HL-60/S4 treated with retinoic acid at 250 ng/mL for 4 days and 3 days (cell line): ENCODE measurements around the gene ANKRD63.

Experiments
- in situ Hi-C: fragments of 300-500 bp; cut with MboI; formaldehyde crosslinking; loops from 2 replicates; pipeline ENCODE4 v1.7.0; 2022; ENCODE audit warnings: low sequenced_read_pairs

The ANKRD63 gene

GRCh38 chr15:40296561-40297230, 13.8 kb upstream of the ANKRD63 start:
- in situ Hi-C loops: no loop called here

DNA sequence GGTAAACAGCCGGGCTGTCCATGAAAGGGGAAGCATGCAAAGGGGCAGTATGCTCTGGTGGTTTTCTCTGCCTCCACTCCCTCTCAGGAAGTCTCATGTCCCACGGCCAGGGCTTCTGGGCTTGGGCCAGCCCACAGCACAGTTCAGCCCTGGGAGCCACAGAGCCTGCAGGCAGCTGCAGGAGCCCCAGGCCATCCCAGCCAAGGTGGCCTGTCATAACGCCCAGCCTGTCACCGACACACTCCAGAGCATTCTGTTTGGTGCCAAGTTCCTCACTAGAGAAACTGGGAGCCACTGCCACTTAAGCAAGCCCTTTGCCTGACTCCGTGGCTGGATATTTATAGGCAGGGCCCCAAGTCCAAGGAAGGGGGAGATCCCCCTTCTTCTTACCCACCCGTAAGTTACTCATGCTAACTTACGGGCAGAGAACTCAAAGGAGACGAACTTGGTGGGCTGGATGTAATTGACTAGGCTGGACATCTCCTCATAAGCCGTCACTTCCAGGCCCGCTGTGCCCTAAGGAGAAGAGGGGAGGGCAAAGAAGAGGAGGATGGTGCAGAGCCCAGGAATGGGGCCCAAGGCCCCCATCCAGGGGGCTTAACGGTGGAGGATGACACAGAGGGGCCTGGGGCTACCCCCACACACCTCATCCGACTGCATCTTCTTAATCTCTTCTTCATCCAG, 13.2 kb upstream of the ANKRD63 start:
- in situ Hi-C loops: no loop called here

DNA sequence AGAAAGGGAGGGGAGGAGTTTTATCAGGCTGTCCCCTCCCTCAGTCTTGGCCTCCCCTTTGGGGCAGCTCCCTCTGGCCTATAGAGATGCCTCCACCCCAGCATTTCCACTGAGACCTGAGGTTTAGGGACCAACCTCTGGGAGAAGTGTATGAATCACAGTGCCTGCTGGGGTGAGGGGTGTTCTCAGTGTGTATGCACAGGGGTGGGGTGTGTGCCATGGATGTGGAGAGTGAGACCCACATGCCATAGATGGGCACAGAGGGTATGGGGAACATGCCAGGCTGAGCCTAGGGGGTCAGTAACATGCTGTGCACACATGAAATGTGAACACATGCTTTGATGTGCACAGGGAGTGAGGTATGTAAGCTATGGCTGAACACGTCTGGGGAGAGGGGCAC, 12.4 kb upstream of the ANKRD63 start:
- in situ Hi-C loops: no loop called here

GRCh38 chr15:40293905-40294895, 11.3 kb upstream of the ANKRD63 start:
- in situ Hi-C loops: no loop called here

DNA sequence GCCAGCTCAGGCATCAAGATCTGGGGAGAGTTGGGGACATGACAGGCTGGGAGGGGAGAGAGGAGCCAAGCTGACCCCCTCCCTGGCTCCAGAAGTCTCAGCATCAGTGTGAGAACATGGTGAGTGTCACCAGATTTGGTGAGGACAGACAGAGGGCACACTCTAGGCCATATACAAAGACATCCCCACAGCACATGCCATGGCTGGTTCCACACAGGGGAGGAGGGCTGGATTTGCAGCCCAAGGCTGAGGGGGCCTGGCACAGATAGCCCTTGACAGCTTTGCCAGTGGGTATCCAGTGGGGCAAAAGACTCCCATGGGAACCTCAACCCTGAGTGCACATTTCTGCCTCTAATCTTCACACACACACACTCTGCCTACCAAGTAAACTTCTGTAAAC, 10.1 kb upstream of the ANKRD63 start:
- in situ Hi-C loops: no loop called here

GRCh38 chr15:40292246-40292645, 9.4 kb upstream of the ANKRD63 start:
- in situ Hi-C loops: no loop called here

DNA sequence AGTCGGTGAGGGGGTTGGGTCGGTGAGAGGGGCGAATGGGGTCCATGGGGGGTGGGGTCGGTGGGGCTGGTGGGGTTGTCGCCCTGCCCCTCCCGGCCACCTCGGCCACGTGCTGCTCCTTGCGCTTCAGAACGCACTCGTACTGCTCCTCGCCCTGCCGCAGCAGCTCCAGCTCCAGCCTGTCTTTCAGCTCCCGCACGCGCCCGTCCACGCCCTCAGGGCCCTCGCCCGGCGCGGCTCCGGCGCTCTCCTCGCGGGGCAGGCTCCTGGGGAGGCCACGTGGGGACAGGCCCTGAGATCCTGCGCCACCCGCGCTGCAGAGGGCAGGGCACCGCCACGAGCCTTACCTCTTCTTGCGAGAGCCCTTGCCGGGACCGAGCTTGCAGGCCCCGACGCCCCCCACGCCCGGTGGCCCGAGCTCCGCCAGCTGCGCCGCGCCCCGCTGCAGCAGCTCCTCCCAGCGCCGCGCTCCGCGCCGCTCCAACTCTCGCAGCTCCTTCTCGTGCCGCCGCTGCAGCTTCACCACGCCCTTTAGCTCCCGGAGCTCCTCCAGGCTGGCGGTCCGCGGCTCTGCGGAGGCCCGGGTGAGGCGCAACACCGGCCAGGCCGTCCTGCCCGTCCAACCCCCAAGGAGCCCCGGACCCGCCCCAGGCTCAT, 8.2 kb upstream of the ANKRD63 start:
- in situ Hi-C loops: no loop called here

GRCh38 chr15:40290545-40290917, 7.7 kb upstream of the ANKRD63 start:
- in situ Hi-C loops: no loop called here

DNA sequence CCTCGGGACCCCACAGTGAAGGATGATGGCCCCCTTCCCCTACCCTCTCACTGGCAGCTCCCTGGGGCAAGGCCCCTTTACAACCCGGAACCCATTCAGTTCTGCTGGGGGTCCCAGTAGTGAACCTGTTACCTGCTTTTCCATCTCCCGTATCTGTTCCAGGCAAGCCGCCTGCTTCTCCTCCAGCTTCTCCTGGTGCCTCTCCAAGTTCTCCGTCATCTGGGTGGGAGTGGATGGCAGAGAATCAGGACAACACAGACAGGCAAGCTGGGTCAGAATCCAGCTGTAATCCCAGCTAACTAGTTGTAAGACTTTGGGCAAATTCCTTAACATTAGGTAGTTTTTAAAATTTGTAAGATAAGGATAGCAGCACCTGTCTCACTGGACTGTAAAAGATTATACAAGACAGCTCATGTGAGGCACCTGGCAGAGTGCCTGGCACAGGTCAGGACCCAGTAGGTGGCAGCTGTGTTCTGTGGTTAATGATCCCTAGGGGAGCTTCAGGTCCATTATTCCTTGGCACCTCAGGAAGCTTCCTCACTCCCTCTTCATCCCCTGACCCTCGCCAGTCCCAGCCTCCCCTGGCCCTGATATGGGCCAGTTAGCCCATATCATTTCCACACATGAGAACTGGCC, 6.4 kb upstream of the ANKRD63 start:
- in situ Hi-C loops: no loop called here

DNA sequence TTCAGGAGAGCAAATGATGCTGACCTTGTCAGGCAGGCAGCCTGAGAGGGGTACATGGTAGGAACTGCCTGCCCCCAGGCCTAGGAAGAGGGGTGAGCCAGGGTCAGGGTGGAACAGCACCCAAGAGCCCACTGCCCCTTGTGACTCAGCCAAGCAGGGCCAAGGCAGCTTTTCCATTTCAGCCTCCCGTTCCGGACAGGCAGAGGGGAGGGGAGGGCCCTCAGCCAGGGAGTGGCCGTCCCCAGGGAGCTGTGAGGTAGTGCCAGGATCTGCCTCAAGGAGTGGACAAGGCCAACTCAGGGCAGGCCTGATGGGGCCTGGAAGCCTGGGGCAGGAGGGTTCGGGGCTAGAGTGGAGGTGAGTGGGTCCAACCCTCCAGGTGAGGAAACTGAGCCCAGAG, 5.1 kb upstream of the ANKRD63 start:
- in situ Hi-C loops: no loop called here

DNA sequence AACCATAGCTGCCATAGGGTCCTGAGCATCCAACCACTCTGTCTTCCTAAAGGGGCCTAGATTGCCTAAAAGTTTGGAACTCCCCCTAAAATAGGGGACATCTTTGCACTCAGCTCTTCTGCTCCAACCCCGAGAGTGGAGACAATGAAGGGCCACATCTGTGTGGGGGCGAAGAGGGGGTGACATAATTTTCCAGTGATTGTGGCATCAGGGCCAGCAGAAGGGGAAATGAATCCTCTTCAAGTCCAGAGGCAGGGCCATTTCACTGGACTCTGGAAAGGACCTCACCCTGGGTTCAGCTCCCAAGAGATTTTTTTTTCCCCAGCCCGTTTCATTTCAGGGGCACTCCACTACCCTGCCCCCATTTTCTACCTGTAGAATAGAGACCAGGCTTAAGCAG, 4.6 kb upstream of the ANKRD63 start:
- in situ Hi-C loops: no loop called here

GRCh38 chr15:40286794-40287193, 3.9 kb upstream of the ANKRD63 start:
- in situ Hi-C loops: no loop called here

GRCh38 chr15:40286061-40286532, 3.2 kb upstream of the ANKRD63 start:
- in situ Hi-C loops: no loop called here

DNA sequence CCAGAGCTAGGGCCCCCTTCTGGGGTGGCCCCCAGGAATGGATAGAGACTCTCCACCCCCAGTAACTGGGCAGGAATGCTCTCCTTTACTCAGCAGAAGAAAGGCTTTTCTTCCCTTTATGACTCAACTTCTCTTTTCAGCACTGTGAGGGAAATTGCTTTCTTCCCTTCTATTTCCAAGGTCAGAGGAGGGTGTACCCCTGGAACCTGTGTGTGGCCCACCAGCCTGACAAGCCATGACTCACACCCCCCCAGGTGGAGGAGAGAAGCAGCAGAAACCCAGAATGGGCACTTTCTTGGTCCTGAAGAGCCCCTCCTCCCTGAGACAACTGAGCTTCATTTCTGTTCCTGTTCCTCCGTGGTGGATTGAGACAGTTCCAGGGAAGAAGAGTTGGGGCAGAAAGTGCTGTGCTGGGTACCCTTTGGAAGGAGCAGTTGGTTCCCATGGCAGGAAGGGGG, 2.7 kb upstream of the ANKRD63 start:
- in situ Hi-C loops: no loop called here

DNA sequence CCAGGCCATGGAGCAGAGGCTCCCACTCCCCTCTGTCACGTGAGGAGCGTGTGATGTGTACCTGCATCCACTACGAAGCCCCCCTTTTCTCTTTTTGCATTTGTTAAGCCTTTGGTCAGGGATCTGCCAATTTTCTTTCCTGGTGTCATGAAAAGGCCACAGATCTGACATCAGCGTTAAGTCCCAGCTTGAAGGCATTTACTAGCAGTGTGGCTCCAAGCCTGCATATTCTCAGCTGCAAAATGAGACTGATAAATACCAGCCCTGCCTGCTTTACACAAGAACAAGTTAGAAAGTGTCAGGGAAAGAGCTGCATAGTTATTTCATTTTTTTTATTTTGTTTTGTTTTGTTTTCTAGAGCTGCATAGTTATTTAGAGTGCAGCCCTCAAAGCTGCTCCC, 2.3 kb upstream of the ANKRD63 start:
- in situ Hi-C loops: no loop called here

DNA sequence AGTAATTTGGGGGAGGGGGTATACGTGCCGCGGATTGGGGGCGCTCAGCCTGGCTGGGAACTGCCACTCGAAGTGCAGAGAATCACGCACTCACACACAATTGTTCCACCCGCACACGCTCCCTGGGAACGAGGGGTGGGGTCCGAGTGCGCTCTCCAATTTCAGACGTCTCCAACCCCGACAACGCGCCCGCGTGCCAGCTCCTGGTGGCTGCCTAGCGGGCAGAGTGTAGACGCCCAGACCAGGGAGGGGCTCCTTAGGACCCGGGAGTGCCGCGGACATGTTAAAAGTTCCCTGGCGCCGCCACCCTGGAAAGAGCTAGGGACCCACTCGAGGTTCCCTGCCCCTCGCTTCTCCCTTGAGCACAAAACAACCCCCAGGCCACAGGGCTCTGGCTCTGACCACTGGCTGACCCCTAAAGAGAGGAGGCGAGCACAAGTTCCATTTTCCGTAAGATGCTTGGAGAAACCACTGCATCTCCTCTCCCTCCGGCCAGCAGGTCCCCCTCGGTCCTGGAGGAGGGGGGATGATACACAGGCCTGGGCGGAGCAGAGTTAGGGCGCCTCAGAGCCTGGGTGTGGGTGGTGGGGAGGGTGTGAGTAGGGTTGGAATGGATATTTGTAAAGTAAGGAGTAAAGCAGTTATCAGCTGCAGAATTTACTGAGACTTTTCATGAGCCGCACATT, 894 bp upstream of the ANKRD63 start:
- in situ Hi-C loops: no loop called here

GRCh38 chr15:40282147-40282868, 556 bp downstream of the ANKRD63 start:
- in situ Hi-C loops: no loop called here

GRCh38 chr15:40281801-40282146, 1.1 kb downstream of the ANKRD63 start:
- in situ Hi-C loops: no loop called here

DNA sequence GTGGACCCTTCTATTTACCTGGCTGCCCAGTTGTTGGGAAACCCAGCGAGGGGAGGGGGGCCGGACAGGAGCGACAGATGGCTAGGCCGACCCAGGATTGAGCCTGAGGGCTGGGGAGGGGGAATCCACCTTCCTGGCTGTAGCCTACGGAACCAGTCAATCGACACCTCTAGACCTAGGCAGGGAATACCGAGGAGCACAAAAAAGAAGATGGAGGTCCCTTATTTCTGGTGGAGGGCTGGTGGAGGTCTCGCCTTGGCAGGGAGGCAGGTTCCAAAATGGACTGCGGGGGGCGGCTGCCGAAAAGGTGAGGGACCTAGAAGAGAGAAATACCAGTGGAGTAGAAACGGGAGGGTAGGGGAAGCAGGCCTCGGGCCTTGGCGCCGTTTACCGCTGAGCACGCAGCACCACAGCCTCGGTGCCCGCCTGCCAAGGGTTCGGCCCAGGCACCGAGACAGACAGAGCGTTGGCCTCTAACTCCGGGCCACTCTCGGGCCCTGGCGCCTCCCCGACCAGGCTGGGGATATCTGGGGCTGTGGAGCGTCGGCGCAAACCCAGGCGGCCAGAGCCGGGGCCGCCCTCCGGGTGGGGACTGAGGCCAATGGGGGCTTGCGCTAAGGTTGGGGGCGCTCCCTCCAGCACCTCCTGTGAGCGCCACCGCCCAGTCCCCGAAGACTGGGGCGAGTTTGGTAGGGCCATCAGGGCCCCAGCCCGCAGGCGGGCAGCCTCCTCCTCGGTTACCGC, 1.6 kb downstream of the ANKRD63 start:
- in situ Hi-C loops: no loop called here
